GM23338 (cell line): ENCODE data around the gene SURF1.

Experiments used
- CREB1 ChIP-seq: fragments of 250-450 bp; sonication (Bioruptor Pico); IDR thresholded peaks from 2 replicates; pipeline ENCODE4 v1.5.0; 2020; ENCODE audit warnings: low read depth, mild to moderate bottlenecking, moderate library complexity
- CTCF ChIP-seq, 2 experiments: fragments of 200-600 bp in 1 of 2; sonication (generic) in 1 of 2; conservative IDR thresholded peaks; 2 replicates each; pipeline versions ENCODE4 v1.5.1 to v1.6.1; 2016 to 2017; ENCODE audit warnings: antibody characterized with exemption in 2 of 2, low read depth in 2 of 2, mild to moderate bottlenecking in 2 of 2, moderate library complexity in 1 of 2
- EZH2 ChIP-seq: fragments of 200-600 bp; sonication (generic); IDR thresholded peaks from one replicate; pipeline ENCODE4 v1.8.0; 2017; ENCODE audit warnings: antibody characterized with exemption, mild to moderate bottlenecking, low read depth; ENCODE audit not compliant: unreplicated experiment
- EZH2phosphoT487 ChIP-seq: fragments of 200-600 bp; sonication (generic); IDR thresholded peaks from one replicate; pipeline ENCODE4 v1.8.1; 2018; ENCODE audit warnings: antibody characterized with exemption; ENCODE audit not compliant: unreplicated experiment
- JUNB ChIP-seq: IDR thresholded peaks from one replicate; pipeline ENCODE4 v1.6.1; 2016; ENCODE audit warnings: antibody characterized with exemption; ENCODE audit not compliant: unreplicated experiment
- POLR2AphosphoS5 ChIP-seq: IDR thresholded peaks from 2 replicates; pipeline ENCODE4 v1.6.1; 2016; ENCODE audit warnings: antibody characterized with exemption, low read depth

DNA sequence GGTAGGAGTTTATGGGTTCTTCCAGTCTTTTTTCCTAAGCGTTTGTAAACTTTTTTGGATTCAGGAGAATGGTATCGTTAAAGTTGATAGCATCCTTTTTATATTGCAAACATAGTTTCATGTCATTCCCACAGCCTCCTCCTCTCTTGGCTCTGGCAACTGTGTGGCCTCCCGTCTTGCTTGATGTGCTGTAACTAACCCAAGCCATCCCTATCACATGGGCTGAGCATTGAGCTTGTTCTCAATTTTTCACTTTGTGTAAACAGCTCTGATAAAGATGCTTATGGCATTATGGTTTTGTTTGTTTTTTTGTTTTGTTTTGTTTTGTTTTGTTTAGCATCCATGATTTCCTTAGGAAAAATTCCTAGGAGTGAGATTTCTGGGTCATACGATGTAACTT lies 24.4 kb upstream of the SURF1 start:
- no peak for TF ChIP-seq CTCF (conservative IDR thresholded peaks at IDR 0.05; ENCODE audit: low read depth in 2 of 2)
- TF ChIP-seq POLR2AphosphoS5, result no peak
- no peak for TF ChIP-seq CREB1 (CRISPR knock-in tag)
- no peak for TF ChIP-seq EZH2phosphoT487
- no peak for TF ChIP-seq JUNB
- no peak for TF ChIP-seq EZH2
